Measurements from ENCODE around the gene PITPNC1. TPM values are rescaled to one million over a fixed set of nuclear protein-coding genes. Genes with fewer than 3 reads are reported as not detected.

Gene PITPNC1
- total and polyA plus RNA-seq, 2 donors (not counting 3 experiments of a cell fraction or from before 2014, with no cell fraction given), result 2.4 to 9.6 TPM

- intact Hi-C loops (cut with micrococcal nuclease), result no loop called here
- dilution Hi-C loops (cut with MboI; ENCODE audit: extremely low pct_ligation_motif_present, low sequenced_read_pairs), result no loop called here
- no peaks in the 10 kb centered on the region for H3K36me3 ChIP-seq (ENCODE audit: control insufficient read depth in 2 of 2, extremely low read depth in 1 of 2, insufficient read depth in 2 of 2, low read length in 2 of 2)
- no peak overlapping the region for H3K4me3 ChIP-seq (replicated peaks in 1 of 3; ENCODE audit: insufficient read depth in 1 of 3, low read depth in 1 of 3, low read length in 3 of 3)
- no peak for DNase-seq (ENCODE audit: low read depth, low spot score)
- no peaks in the 10 kb centered on the region for H3K27me3 ChIP-seq (ENCODE audit: control insufficient read depth in 2 of 2, insufficient read depth in 2 of 2, low read length in 2 of 2)
- H3K4me2 ChIP-seq (ENCODE audit: insufficient read depth, low read length), result no peak overlapping the region
- no peak overlapping the region for H2AFZ ChIP-seq (ENCODE audit: low read depth, low read length)
- no peaks in the 10 kb centered on the region for H3K9me1 ChIP-seq (replicated peaks; ENCODE audit: control insufficient read depth, extremely low read depth, insufficient read depth, low read length)
- H4K20me1 ChIP-seq (replicated peaks; ENCODE audit: control insufficient read depth, extremely low read depth, insufficient read depth, low read length), result no peaks in the 10 kb centered on the region
- no TSS peak for BruUV-seq (replicated peaks)
- no peaks in the 10 kb centered on the region for H3K9me3 ChIP-seq (replicated peaks; ENCODE audit: control insufficient read depth, insufficient read depth, low read length)
- CTCF ChIA-PET, result no interaction called here
- no peaks in the 10 kb centered on the region for H3K79me2 ChIP-seq (ENCODE audit: control insufficient read depth, insufficient read depth, low read length)
- no peak overlapping the region for H3K9ac ChIP-seq (replicated peaks; ENCODE audit: extremely low read depth, insufficient read depth, low read length)
- H3K27ac ChIP-seq (ENCODE audit: insufficient read depth, low read depth, low read length), result no peak overlapping the region
- no peak for FAIRE-seq
- POLR2A ChIA-PET, result no interaction called here
- no peak for TF ChIP-seq MAX (IDR thresholded peaks at IDR 0.05; ENCODE audit: insufficient read depth, insufficient read length)
- no peaks in the 10 kb centered on the region for H3K4me1 ChIP-seq (ENCODE audit: control insufficient read depth, extremely low read depth, insufficient read depth, low read length)
Measured at GRCh38 chr17:67613961-67614360, 236.9 kb downstream of the PITPNC1 start.

DNA sequence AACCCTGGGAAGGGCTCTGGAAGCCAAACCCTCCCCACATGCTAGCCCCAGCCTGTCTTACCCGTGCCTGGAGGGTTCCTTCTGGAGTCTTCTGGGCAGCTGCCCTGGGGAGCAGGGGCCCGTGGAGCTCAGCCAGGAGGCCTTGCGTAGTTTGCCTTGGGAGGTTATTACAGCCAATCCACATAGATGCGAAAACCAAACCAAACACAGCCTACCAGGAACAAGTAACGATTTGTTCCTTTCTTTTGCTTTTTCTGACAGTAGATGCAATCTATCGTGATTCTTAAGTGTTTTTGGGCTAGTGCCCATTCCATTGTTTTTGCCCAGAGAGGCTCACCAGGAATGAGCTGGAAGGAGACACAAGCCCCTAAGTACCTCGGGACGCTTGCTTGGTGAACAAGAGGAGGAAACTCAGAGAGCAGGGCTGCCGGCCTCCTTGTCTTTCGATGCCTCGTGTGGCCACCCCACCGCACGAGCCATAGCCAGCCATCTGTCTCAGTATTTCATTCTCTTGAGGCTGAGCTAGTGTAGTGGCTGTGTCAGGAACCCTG, 238.0 kb downstream of the PITPNC1 start:
- Histone ChIP-seq H2AFZ (ENCODE audit: low read depth, low read length) (no peak overlapping the region), H3K4me1 (ENCODE audit: control insufficient read depth, extremely low read depth, insufficient read depth, low read length) (no peaks in the 10 kb centered on the region), H3K4me3 (replicated peaks in 1 of 3; ENCODE audit: insufficient read depth in 1 of 3, low read depth in 1 of 3, low read length in 3 of 3) (no peak overlapping the region), H4K20me1 (replicated peaks; ENCODE audit: control insufficient read depth, extremely low read depth, insufficient read depth, low read length) (no peaks in the 10 kb centered on the region), H3K9me1 (replicated peaks; ENCODE audit: control insufficient read depth, extremely low read depth, insufficient read depth, low read length) (no peaks in the 10 kb centered on the region), H3K9ac (replicated peaks; ENCODE audit: extremely low read depth, insufficient read depth, low read length) (no peak overlapping the region), H3K4me2 (ENCODE audit: insufficient read depth, low read length) (no peak overlapping the region), H3K27me3 (ENCODE audit: control insufficient read depth in 2 of 2, insufficient read depth in 2 of 2, low read length in 2 of 2) (no peaks in the 10 kb centered on the region), H3K27ac (ENCODE audit: insufficient read depth, low read depth, low read length) (no peak overlapping the region), H3K36me3 (ENCODE audit: control insufficient read depth in 2 of 2, extremely low read depth in 1 of 2, insufficient read depth in 2 of 2, low read length in 2 of 2) (no peaks in the 10 kb centered on the region), H3K9me3 (replicated peaks; ENCODE audit: control insufficient read depth, insufficient read depth, low read length) (no peaks in the 10 kb centered on the region), H3K79me2 (ENCODE audit: control insufficient read depth, insufficient read depth, low read length) (no peaks in the 10 kb centered on the region)
- ChIA-PET CTCF (interaction anchor here (1.2 to 1.4 kb wide), 3 partner anchors 9 to 14 kb away, joined by 3 read pairs; no protein-coding TSS in a partner anchor), POLR2A (no interaction called here)
- TF ChIP-seq EZH2 (IDR thresholded peaks at IDR 0.05; ENCODE audit: borderline replicate concordance, low read depth, low read length, severe bottlenecking), result no peak
- no peak for TF ChIP-seq MYC (IDR thresholded peaks at IDR 0.05; ENCODE audit: low read depth, low read length)
- no peak for TF ChIP-seq JUN (IDR thresholded peaks at IDR 0.05; ENCODE audit: borderline replicate concordance, insufficient read depth, insufficient read length, low read depth)
- peak; percentile 42 for DNase-seq (ENCODE audit: low read depth, low spot score)
- intact Hi-C loops (cut with micrococcal nuclease) (no loop called here), dilution Hi-C loops (cut with MboI; ENCODE audit: extremely low pct_ligation_motif_present, low sequenced_read_pairs) (no loop called here)
- BruUV-seq (replicated peaks), result no TSS peak
- no peak for FAIRE-seq

Measured in endothelial cell of umbilical vein (primary cell).